ENCODE measurements around the gene SPACA7.
"Not testable (repeated sequence)": the region's sequence is repeated elsewhere in the genome, so short reads cannot be mapped to it uniquely, and the experiment has no call there.

SPACA7 gene

DNA sequence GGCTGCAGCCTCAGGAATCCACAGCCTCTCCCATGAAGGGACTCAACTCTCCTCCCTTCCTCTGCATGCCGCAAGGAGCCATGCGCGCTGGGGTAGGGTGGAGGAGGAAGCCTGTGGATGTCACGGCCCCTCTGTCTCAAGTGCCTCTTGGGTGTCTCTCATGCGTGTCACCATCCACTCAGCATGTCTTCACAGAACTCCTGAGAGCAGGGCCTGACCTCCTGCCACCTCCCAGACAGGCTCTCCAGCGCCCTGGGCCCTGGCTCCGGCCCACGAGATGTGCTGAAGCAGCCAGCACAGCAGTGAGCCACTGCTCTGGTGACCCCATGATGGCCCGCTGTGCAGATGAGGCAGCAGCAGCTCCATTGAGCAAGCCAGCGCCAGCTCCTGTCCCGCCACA lies 25.9 kb upstream of the SPACA7 start:
- DNase-seq (ENCODE audit: low spot score), result no peak

- no peak for DNase-seq (ENCODE audit: low spot score)
Measured at GRCh38 chr13:112351825-112352224, 24.3 kb upstream of the SPACA7 start.

- no peak for DNase-seq (ENCODE audit: low spot score)
Measured at GRCh38 chr13:112353856-112354255, 22.3 kb upstream of the SPACA7 start.

DNA sequence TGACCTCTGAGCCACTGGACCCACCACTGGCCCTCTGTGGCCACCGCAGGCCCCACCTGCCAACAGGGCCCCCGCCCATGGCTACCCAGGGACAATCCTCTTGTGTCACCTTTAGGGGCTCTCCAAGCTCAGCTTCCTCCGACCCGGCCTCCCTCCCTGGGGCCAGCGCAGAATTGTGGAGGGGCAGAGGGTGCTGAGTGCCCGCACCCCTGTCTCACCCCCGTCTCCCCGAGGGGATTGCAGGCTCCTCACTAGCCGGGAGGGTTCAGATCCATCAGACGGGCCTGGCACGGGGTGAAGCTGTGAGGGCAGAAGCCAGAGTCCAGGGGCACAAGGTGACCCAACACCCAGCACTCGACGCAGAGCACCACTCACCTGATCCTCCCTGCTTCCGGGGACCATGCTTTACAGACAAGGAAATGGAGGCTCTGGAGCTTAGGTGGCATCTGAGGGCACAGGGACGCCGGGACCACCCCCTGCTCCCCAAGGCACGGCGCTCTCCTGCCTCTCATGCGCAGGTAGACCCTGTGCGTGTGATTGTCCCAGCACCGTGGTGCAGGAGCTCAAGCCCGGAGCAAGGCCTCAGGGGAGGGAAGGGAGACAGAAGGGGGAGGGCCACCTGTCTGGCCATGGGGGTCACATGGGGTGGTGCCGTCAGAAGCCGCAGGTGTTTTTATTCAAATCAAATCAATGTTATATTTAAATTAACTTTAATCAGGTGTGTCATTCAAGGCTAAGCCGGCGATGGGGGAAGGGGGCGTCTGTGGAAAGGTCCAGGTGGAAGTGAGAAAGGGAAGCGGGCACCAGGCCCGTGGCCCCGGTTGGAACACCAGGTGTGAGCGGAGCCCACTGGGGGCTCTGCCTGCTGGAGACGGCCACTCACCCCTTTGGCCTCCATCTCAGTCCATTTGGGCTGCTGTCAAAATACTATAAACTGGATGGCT lies 21.6 kb upstream of the SPACA7 start:
- DNase-seq (ENCODE audit: low spot score), result no peak

- no peak for DNase-seq (ENCODE audit: low spot score)
Measured at GRCh38 chr13:112355274-112355838, 20.8 kb upstream of the SPACA7 start.

- DNase-seq (ENCODE audit: low spot score), result no peak
Measured at GRCh38 chr13:112356190-112356589, 20.0 kb upstream of the SPACA7 start.

- no peak for DNase-seq (ENCODE audit: low spot score)
Measured at GRCh38 chr13:112358156-112358555, 18.0 kb upstream of the SPACA7 start.

GRCh38 chr13:112362021-112362420 lies 14.1 kb upstream of the SPACA7 start:
- no peak for DNase-seq (ENCODE audit: low spot score)

GRCh38 chr13:112363867-112364528 lies 12.2 kb upstream of the SPACA7 start:
- no peak for DNase-seq (ENCODE audit: low spot score)

- no peak for DNase-seq (ENCODE audit: low spot score)
Measured at GRCh38 chr13:112366907-112367646, 9.1 kb upstream of the SPACA7 start.

DNA sequence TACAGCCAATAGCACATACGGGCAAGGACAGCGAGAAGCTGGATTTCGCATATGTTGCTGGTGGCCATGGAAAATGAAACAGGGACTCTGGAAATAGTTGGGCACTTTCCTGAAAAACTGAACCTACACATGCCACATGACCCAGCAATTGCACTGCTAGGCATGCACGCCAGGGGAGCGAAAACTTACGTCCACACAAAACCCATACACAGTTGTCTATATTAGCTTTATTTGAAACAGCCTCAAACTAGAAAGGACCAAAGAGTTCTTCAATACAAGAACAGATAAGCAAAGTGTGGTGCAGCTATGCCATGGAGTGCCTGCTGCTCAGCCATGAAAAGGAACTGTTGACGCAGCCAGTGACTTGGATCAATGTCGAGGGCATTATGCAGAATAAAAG lies 7.3 kb upstream of the SPACA7 start:
- DNase-seq (ENCODE audit: low spot score), result no peak

DNA sequence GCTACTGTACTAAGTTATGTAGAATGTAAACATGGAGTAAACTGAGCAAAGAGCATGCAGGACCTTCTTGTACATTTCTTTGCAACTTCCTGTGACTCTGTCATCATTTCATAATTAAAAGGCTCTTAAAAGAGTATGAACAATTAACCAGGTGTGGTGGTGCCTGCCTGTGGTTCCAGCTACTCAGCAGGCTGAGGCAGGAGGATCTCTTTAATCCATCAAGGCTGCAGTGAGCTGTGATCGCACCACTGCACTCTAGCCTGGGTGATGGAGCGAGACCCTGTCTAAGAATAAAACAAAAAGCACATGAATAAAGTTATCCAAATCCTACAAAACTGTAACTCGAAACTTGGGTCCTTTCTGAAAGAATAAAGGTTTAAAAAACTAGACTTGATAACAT lies 5.8 kb upstream of the SPACA7 start:
- DNase-seq (ENCODE audit: low spot score), result no peak

GRCh38 chr13:112374271-112374670 lies 1.9 kb upstream of the SPACA7 start:
- no peak for DNase-seq (ENCODE audit: low spot score)

- no peak for DNase-seq (ENCODE audit: low spot score)
Measured at GRCh38 chr13:112391746-112392145, 15.6 kb downstream of the SPACA7 start.

DNA sequence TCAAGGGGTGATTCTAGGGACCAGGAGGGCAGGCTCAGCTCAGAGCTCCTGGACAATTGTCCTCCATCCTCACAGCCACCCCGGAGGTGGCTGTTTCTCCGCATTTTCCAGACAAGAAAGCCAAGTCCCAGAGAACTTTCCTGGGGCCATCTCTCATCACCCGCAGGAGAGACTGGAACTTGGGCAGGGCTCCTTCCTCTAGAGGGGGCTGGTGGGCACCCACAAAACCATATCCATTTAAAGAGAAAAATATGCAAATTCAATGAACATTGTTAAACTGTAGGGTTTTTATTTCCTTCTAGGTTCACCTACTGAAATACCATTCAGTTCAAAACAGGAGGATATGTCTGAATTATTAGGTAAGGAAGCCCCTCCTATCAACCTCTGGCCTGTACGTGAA lies 16.6 kb downstream of the SPACA7 start:
- no peak for DNase-seq (ENCODE audit: low spot score)

- not testable (repeated sequence) for DNase-seq (ENCODE audit: low spot score)
Measured at GRCh38 chr13:112395022-112395421, 18.9 kb downstream of the SPACA7 start.

GRCh38 chr13:112395941-112396340 lies 19.8 kb downstream of the SPACA7 start:
- not testable (repeated sequence) for DNase-seq (ENCODE audit: low spot score)

DNA sequence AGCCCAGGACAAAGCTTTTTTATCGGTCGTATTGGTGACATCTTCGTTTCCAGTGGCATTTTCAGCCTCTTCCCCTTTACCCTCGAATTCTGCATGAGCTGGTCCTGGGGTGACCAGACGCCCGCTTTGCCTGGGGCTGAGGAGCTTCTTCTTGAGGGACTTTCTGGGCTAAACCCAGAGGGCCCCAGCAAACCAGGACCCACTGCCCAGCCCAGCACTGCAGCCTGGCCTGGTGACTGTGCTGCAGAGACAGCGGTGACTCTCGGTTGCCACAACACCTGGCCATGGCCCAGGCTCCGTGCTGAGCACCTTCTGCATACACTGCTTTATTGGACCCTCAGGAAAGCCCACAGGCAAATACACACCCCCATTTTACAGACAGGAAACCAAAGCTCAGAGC lies 21.0 kb downstream of the SPACA7 start:
- no peak for DNase-seq (ENCODE audit: low spot score)

- DNase-seq (ENCODE audit: low spot score), result not testable (repeated sequence)
Measured at GRCh38 chr13:112398347-112398746, 22.2 kb downstream of the SPACA7 start.

GRCh38 chr13:112409828-112410227 lies 33.7 kb downstream of the SPACA7 start:
- not testable (repeated sequence) for DNase-seq (ENCODE audit: low spot score)

DNA sequence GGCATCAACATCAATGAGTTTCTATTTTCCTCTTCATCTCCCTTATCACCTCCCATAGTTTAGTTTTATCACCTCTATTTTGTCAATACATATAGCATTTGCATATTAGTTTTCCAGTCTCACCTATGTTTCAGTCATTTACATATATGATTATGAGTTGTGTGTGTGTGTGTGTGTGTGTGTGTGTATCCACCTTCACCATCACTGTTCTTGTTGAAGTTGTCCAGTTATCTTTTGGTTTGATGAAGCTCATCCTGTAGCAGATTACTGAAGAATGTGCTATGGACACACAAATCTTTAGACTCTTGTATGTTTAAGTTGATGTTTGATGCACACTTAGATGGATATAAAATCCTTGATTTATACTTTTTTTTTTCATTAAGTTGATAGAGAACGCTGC lies 40.5 kb downstream of the SPACA7 start:
- DNase-seq (ENCODE audit: low spot score), result no peak

DNA sequence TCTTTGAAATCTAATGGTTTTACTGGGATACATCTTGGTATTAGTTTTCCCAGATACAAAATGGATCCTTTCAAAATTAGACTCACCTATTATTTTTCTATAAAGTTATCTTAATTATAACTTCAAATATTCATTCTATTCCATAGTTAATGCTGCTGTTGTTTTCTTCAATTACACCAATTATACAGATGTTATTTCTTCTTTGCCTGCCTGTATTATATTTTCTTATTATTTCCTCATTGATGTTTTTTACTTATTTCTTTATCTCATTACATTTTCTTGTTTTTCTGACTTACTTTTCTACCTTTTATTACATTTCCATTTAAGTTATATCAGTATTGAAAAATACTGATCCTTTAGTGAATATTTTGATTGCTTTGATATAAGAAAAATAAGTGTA lies 40.9 kb downstream of the SPACA7 start:
- DNase-seq (ENCODE audit: low spot score), result no peak

Measured in LoVo (cell line).